Measurements from ENCODE around the gene NEURL1B.

DNA sequence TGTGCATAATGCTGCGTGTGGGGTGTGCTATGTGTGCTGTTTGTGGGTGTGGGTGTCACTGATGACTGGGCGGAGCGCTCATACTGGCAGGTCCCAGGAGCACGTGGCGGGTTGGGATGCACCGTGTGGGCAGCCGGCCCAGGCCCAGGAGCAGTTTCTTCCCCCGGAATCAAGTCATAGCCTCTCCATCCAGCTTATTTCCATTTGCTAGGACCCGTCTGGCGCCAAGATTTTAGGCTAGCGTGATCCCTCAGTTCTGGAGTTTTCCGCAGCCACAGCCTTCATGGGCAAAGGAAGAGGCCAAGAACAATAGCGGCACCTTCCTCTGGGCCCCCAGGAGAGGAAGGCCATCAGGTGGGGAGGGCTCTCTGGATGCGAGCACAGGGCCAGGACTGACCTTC lies 43.3 kb upstream of the NEURL1B start:
- TF ChIP-seq POLR2A (IDR thresholded peaks at IDR 0.05) (no peak), CTCF (IDR thresholded peaks at IDR 0.05) (no peak)

Measured in tibial nerve (tissue), 3 donors.